GM18517 (cell line): ENCODE data around the gene ZNF362.
"Not testable (repeated sequence)": the region's sequence is repeated elsewhere in the genome, so short reads cannot be mapped to it uniquely, and the experiment has no call there.

Source experiments
- ATAC-seq: cut with Tn5 transposase; IDR thresholded peaks from one replicate; pipeline ENCODE4 v1.9.1; 2021; ENCODE audit warnings: mild to moderate bottlenecking, moderate library complexity; ENCODE audit not compliant: unreplicated experiment

ZNF362 gene

GRCh38 chr1:33302325-33302724 is 46.0 kb downstream of the ZNF362 start:
- no peak for ATAC-seq

- no peak for ATAC-seq
These were observed 48.7 kb downstream of the ZNF362 start for GRCh38 chr1:33305016-33305415.

- ATAC-seq, result no peak
These were observed 49.7 kb downstream of the ZNF362 start for GRCh38 chr1:33305816-33306652.

- no peak for ATAC-seq
These were observed 50.6 kb downstream of the ZNF362 start for GRCh38 chr1:33306653-33307493.

DNA sequence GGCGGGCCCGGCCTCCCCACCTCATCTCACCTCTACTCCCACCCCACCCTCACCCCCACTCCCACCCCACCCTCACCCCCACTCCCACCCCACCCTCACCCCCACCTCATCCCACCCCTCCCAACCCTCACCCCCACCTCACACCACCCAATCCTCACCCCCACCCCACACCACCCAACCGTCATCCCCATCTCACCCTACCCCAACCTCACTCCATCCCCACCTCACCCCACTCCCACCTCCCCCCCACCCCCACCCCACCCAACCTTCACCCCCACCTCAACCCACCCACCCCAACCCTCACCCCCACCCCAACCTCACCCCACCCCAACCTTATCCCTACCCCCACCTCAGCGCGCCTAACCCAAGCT is 51.2 kb downstream of the ZNF362 start:
- ATAC-seq, result no peak

DNA sequence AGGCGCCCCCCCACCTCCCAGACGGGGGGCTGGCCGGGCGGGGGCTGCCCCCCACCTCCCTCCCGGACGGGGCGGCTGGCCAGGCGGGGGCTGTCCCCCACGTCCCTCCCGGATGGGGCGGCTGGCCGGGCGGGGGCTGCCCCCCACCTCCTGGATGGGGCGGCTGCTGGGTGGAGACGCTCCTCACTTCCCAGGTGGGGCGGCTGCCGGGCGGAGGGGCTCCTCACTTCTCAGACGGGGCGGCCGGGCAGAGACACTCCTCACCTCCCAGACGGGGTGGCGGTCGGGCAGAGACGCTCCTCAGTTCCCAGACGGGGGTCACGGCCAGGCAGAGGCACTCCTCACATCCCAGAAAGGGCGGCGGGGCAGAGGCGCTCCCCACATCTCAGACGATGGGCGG is 53.1 kb downstream of the ZNF362 start:
- ATAC-seq, result not testable (repeated sequence)

DNA sequence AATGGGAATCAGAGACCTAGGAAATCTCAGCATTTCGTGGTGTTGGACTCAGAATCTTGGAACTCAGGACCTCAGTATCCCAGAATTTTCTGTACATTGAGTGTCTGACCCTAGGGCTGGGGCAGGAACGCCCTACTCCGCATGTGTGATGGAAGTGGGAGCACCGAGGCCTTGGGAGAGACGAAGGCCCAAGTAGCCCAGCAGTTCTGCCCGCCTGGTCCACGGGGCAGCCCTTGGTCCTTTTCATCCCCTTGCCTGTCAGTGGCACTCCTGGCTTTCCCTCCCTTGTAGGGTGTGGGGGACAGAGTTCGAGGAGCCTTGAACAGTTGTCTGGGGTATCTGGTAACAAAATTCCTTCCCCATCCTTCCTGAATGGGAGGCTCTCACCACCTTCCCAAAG is 54.4 kb downstream of the ZNF362 start:
- no peak for ATAC-seq

DNA sequence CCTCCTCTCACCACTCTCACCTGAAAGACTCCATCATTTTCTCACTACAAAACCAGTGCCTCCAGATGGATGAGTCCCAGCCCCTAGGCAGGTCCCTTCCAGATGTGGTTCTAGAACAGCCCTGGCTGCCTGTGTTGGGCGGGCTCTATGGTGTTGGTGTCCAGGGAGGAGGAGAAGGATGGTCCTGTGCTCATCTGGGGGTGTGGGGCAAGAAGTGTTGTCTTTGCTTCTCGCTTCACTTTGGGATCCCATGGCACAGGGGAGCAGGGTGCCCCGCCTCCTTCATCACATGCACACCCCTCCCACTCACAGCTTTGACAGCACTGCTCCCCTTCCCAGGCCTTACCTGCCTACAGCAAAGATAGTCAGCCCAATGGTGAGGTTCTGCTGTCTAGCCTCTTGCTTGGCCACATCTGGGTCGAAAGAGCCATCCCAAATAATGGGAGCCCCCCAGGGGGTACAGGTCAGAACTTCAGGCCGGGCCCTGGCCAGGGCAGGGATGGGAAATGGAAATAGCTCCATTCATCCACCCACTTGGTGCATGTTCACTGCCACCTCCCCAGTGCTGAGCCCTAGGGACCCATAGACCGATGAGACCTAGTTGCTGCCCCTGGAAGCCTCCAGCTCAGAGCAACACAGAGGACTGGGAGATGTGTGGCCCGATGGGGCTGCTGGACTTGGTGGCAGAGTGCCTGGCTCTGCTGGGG is 55.6 kb downstream of the ZNF362 start:
- ATAC-seq, result no peak

- ATAC-seq, result no peak
These were observed 56.1 kb downstream of the ZNF362 start for GRCh38 chr1:33312413-33312749.

DNA sequence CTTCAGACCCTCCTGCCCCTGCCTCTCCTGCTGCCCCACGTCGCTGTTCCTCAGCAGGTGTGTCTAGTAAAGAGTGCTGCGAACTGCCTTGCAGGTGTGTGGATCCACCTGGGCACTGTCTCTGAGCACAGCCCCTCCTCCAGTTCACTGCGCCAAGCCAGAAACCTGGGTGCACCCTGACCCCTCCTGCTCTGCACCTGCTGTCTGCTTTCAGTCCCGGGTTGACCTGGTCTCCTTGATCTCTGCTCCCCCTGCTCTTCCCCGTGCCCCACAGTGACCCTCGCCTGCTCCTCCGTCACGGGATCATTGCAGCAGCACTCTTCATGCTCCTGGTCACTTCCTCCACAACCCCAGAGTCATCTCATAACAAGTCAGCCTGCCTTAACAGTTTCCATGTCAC is 58.1 kb downstream of the ZNF362 start:
- ATAC-seq, result no peak

GRCh38 chr1:33316601-33317000 is 60.3 kb downstream of the ZNF362 start:
- ATAC-seq, result no peak

DNA sequence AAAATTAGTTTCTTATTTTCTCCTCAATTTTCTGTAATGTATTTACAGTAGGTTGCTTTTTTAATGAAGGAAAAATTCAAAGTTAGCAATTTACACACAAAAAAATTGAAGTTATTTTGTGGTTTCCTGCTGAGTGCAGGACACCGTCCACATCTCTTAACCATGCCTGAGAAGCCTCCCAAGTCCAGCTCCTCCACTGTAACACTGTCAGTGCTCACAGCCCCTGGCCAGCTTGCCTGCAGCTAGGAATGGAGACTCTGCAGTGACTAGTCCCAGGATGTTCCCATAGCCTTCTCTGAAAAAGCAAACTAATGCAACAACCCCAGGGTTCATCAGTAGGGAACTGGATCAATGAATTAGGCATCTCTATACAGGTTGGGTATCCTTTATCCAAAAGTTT is 61.1 kb downstream of the ZNF362 start:
- ATAC-seq, result no peak

DNA sequence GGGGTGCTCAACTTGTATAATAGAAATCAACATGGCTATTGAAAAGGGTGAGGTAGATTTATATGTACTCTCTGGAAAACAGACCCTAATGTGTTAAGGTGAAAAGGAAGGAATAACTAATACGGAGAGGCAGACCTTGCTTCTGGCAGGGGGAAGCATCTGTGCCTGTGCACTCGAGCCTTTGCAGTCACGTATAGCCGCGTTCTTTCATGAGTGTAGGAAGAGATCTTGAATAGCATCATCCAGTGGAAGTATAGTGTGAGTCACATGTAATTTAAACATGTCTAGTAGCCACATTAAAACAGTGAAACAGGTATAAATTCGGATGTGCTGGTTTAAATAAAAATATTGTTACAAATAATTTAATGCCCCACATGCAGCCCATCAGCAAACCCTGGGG is 61.7 kb downstream of the ZNF362 start:
- no peak for ATAC-seq

DNA sequence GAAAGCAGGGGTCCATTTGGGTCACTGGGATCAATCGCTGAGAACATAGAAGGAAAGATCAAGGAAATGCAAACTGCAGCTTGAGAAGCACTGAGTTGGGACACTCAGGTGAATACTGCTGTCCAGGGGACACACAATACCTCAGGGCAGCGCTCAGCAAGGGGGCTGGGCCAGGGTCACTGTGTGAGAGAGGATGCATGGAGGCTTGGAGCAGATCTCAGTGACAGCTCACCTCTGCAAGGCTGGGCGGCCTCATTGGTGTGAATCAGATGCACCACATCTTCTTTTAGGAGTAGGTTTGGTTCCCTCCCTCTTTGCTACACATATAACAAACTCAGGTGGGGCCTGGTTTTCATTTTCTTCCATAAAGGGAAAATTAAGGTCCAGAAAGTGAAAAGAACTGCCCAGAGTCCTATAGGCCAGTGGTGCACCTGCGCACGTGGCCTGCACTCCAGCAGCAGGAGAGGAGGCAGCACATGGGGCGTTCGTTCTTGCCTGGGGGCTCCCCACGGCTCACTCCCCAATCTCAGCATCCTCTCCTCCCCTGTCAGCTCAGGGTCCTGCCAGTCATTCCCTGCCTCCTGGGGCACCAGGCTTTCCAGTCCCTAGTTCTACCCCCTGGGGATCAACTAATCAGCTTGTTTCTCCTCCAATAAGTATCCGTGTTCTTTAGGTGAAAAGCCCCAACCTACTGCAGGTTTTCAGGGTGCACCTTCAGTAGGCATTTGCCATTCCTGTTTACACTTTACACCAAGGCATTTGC is 63.1 kb downstream of the ZNF362 start:
- ATAC-seq, result no peak

DNA sequence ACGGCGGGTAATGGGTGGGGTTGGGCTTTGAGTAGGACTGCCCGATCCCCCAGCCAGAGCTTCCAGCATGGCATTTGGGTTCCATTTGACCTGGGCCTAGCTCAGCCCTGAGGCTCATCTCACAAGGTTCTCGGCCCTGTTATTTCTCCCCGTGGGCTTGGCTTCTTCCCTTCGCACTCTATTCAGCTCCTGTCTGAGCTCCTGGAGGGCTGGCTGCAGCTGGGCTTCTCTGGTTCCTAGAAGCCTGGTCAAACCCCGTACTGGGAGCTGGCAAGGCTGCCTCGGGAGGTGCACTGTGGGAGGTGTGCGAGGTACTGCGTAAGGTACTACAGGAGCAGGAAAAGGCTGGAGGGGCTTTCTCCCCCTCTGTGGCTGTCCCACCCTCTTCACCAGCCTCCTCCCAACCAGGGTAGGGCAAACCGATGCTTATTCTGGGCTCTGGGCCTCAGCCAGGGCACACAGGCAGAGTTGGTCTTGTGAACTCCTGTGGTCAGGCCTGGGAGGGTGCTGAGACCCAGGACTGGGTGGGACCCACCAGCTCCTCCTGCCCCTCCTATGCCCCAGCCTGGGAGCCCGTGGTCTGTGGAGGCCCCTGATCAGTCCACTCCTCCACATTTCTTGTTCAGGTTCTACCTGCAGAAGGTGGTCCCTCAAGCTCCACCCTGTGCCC is 63.8 kb downstream of the ZNF362 start:
- no peak for ATAC-seq

GRCh38 chr1:33320619-33321165 is 64.4 kb downstream of the ZNF362 start, which contains the start of gene A3GALT2:
Gene A3GALT2, minus strand, starts transcription at chr1:33321098. Its CDS starts 0 bp downstream, at chr1:33321098.
- no peak for ATAC-seq

GRCh38 chr1:33321178-33321577 is 64.9 kb downstream of the ZNF362 start:
- no peak for ATAC-seq

GRCh38 chr1:33322109-33322508 is 65.8 kb downstream of the ZNF362 start:
- ATAC-seq, result no peak

DNA sequence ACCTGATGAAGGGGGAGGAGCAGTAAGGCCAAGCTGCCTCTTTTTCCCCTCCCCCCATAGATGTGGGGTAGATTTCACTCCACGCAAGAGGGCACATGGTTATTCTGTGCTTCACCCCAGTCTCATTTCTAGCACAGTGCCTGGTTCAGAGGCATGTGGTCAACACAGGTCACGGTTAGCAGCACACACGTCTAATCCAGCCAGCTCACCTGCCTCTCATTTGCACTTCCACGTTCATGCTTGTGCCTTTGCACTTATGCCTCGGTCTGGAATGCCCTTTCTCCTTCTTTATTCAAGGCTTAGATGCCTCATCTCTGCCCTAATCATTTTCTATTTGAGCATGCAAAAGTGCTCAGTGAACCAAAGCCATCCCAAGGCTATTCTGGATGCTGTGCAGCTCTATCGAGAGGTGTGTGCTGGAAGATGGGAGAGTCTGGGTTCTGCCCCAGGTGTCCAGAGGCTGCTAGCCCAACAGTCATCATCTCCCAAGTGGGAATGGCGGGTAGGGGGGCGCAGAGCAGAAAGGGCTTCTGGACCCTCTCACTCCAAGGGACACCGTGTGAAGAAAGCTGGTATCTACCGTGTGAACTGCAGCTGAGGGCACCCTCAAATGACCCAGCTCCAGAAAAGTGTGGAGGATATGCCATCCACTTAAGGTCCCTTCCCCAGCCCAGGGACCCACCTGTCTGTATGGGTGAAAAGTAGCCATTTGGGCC is 66.7 kb downstream of the ZNF362 start:
- no peak for ATAC-seq
